SU-DHL-6 (cell line): Measurements from ENCODE around the gene HSF2BP.
"Not testable (repeated sequence)": the region's sequence is repeated elsewhere in the genome, so short reads cannot be mapped to it uniquely, and the experiment has no call there.

Experiments used
- H2AFZ ChIP-seq: fragments of 200-600 bp; sonication (generic); 2 replicates; pipeline ENCODE4 v1.6.1; 2014; ENCODE audit warnings: low read depth, mild to moderate bottlenecking, moderate library complexity, mixed read lengths, antibody characterized with exemption, low read length; ENCODE audit not compliant: severe bottlenecking
- H3F3A ChIP-seq: fragments of 200-600 bp; shearing (Covaris generic); 2 replicates; pipeline ENCODE4 v1.6.0; 2016; ENCODE audit warnings: antibody characterized with exemption, mild to moderate bottlenecking; ENCODE audit not compliant: insufficient read depth
- H3K27ac ChIP-seq: fragments of 200-600 bp; sonication (generic); 2 replicates; pipeline ENCODE4 v1.5.1; 2016; ENCODE audit warnings: low read depth, mild to moderate bottlenecking, low read length, moderate library complexity, mixed read lengths
- H3K27me3 ChIP-seq: fragments of 200-600 bp; sonication (generic), shearing (Covaris generic); 2 replicates; pipeline ENCODE4 v1.6.0; 2014; ENCODE audit warnings: mild to moderate bottlenecking, low read length
- H3K36me3 ChIP-seq: fragments of 200-600 bp; sonication (generic); 2 replicates; pipeline ENCODE4 v1.6.1; 2014; ENCODE audit warnings: mild to moderate bottlenecking, low read length, mixed read lengths
- H3K4me2 ChIP-seq: fragments of 300-600, 200-600 bp; shearing (Covaris generic), sonication (generic); 2 replicates; pipeline ENCODE4 v1.6.0; 2014; ENCODE audit warnings: low read length, low read depth, mild to moderate bottlenecking; ENCODE audit not compliant: poor library complexity, severe bottlenecking
- H3K4me3 ChIP-seq: fragments of 200-600 bp; sonication (generic); 2 replicates; pipeline ENCODE4 v1.5.1; 2014; ENCODE audit warnings: antibody characterized with exemption, low read length, mild to moderate bottlenecking, mixed read lengths; ENCODE audit not compliant: insufficient read depth, poor library complexity, severe bottlenecking
- H3K79me2 ChIP-seq: fragments of 200-600 bp; sonication (generic); 2 replicates; pipeline ENCODE4 v1.6.1; 2014; ENCODE audit warnings: mild to moderate bottlenecking, low read length, moderate library complexity; ENCODE audit not compliant: insufficient read depth
- H3K9ac ChIP-seq: fragments of 200-600 bp; sonication (generic); 2 replicates; pipeline ENCODE4 v1.7.0; 2014; ENCODE audit warnings: mild to moderate bottlenecking, low read length
- H3K9me2 ChIP-seq: fragments of 200-600 bp; sonication (generic); replicated peaks from 2 replicates; pipeline ENCODE4 v1.6.1; 2014; ENCODE audit warnings: low read length; ENCODE audit not compliant: insufficient read depth
- H3K9me3 ChIP-seq: fragments of 200-600 bp; sonication (generic); 2 replicates; pipeline ENCODE4 v1.6.1; 2014; ENCODE audit warnings: low read length, mixed read lengths; ENCODE audit not compliant: insufficient read depth
- H4K20me1 ChIP-seq: fragments of 200-600 bp; sonication (generic); 2 replicates; pipeline ENCODE4 v1.6.1; 2014; ENCODE audit warnings: low read depth, mild to moderate bottlenecking, antibody characterized with exemption, low read length, moderate library complexity, mixed read lengths
- CTCF ChIP-seq: fragments of 200-600 bp; sonication (generic); IDR thresholded peaks from one replicate; pipeline ENCODE4 v1.5.1; 2017; ENCODE audit warnings: antibody characterized with exemption, mild to moderate bottlenecking, low read length, moderate library complexity; ENCODE audit not compliant: insufficient read depth, poor library complexity, severe bottlenecking
- EZH2phosphoT487 ChIP-seq: fragments of 200-600 bp; sonication (generic), shearing (Covaris generic); conservative IDR thresholded peaks from 2 replicates; pipeline ENCODE4 v1.6.1; 2018; ENCODE audit warnings: mild to moderate bottlenecking, antibody characterized with exemption, low read length, moderate library complexity, mixed read lengths

HSF2BP gene

GRCh38 chr21:43654806-43655489 is 4.3 kb downstream of the HSF2BP start:
- H3K4me2 ChIP-seq = no peak overlapping the region

GRCh38 chr21:43653626-43654025 is 5.7 kb downstream of the HSF2BP start:
- Histone ChIP-seq H3K27me3 (no peaks in the 10 kb centered on the region), H3K36me3 (no peaks in the 10 kb centered on the region), H3K9ac (no peak overlapping the region), H3K9me3 (no peaks in the 10 kb centered on the region), H3K4me3 (no peak overlapping the region), H3K4me2 (no peak overlapping the region), H3F3A (no peaks in the 10 kb centered on the region), H3K79me2 (no peaks in the 10 kb centered on the region), H3K27ac (no peak overlapping the region), H4K20me1 (no peaks in the 10 kb centered on the region), H2AFZ (no peak overlapping the region), H3K9me2 (no peaks in the 10 kb centered on the region)
- TF ChIP-seq EZH2phosphoT487 (no peak), CTCF (no peak)

More at GRCh38 chr21:43654806-43655489, 4.3 kb downstream of the HSF2BP start:
- H3K4me3 ChIP-seq = no peak overlapping the region
- peaks cover 5% of the 10 kb centered on the region for H3K79me2 ChIP-seq
- H3K9me3 ChIP-seq = no peaks in the 10 kb centered on the region
- no peaks in the 10 kb centered on the region for H3K27me3 ChIP-seq
- H3K9ac ChIP-seq = no peak overlapping the region
- H2AFZ ChIP-seq = no peak overlapping the region
- no peak for TF ChIP-seq EZH2phosphoT487
- no peak for TF ChIP-seq CTCF
- H3K27ac ChIP-seq = no peak overlapping the region
- H3K36me3 ChIP-seq = no peaks in the 10 kb centered on the region
- no peaks in the 10 kb centered on the region for H4K20me1 ChIP-seq
- H3K9me2 ChIP-seq = no peaks in the 10 kb centered on the region
- H3F3A ChIP-seq = no peaks in the 10 kb centered on the region

GRCh38 chr21:43652616-43653015 is 6.7 kb downstream of the HSF2BP start:
- H3K4me2 ChIP-seq = no peak overlapping the region
- H3K9me2 ChIP-seq = no peaks in the 10 kb centered on the region
- no peaks in the 10 kb centered on the region for H3K9me3 ChIP-seq
- H3K27ac ChIP-seq = no peak overlapping the region
- TF ChIP-seq CTCF (no peak), EZH2phosphoT487 (no peak)
- H2AFZ ChIP-seq = no peak overlapping the region
- no peaks in the 10 kb centered on the region for H3K27me3 ChIP-seq
- H3K4me3 ChIP-seq = no peak overlapping the region
- H3K79me2 ChIP-seq = no peaks in the 10 kb centered on the region
- H4K20me1 ChIP-seq = no peaks in the 10 kb centered on the region
- no peaks in the 10 kb centered on the region for H3F3A ChIP-seq
- H3K9ac ChIP-seq = no peak overlapping the region
- no peaks in the 10 kb centered on the region for H3K36me3 ChIP-seq

GRCh38 chr21:43651926-43652325 is 7.4 kb downstream of the HSF2BP start:
- H3K27me3 ChIP-seq, H3F3A ChIP-seq, H3K9me3 ChIP-seq, H4K20me1 ChIP-seq, H3K9ac ChIP-seq, H3K9me2 ChIP-seq, H3K4me3 ChIP-seq, H3K4me2 ChIP-seq, H3K79me2 ChIP-seq, H3K27ac ChIP-seq, H3K36me3 ChIP-seq, H2AFZ ChIP-seq: not testable (repeated sequence)
